Colonic mucosa (tissue), 4 donors: Measurements from ENCODE around the gene RPL18A. TPM values are rescaled to one million over a fixed set of nuclear protein-coding genes. Genes with fewer than 3 reads are reported as not detected.

Experiments used
- DNase-seq: peaks from one replicate; pipeline ENCODE4 v3.0.0-alpha.2; 2020
- H3K27ac ChIP-seq: fragments of 200-600 bp; one replicate; pipeline ENCODE4 v1.8.0; 2021
- H3K27me3 ChIP-seq: fragments of 200-600 bp; one replicate; pipeline ENCODE4 v1.8.0; 2021
- H3K36me3 ChIP-seq: fragments of 200-600 bp; one replicate; pipeline ENCODE4 v1.8.0; 2021
- H3K4me1 ChIP-seq: fragments of 200-600 bp; one replicate; pipeline ENCODE4 v1.8.0; 2021; ENCODE audit warnings: mild to moderate bottlenecking
- H3K4me3 ChIP-seq: fragments of 200-600 bp; one replicate; pipeline ENCODE4 v1.8.0; 2021
- H3K9ac ChIP-seq, 2 donors: one replicate each; pipeline ENCODE4 v1.7.0; 2013; ENCODE audit warnings: control low read depth in 2 of 2, low read depth in 2 of 2, low read length in 2 of 2
- H3K9me3 ChIP-seq: fragments of 200-600 bp; one replicate; pipeline ENCODE4 v1.8.0; 2021
- CTCF ChIP-seq: fragments of 200-600 bp; IDR thresholded peaks from one replicate; pipeline ENCODE4 v1.8.0; 2022; ENCODE audit warnings: antibody characterized with exemption, mild to moderate bottlenecking
- intact Hi-C: fragments of 100-400 bp; cut with DNase I; formaldehyde crosslinking; loops from one replicate; pipeline ENCODE4 v1.14.1; 2022
- total RNA-seq, 2 donors: library from RNA; stranded (reverse); fragmentation: NEBNext Ultra II Directional in 1 of 2; extraction: Animal tissue kit (Norgen Biotek cat#: 25700) in 1 of 2; gene quantifications; one replicate each; pipeline ENCODE4 v1.2.1, GENCODE V29; 2021
- donor health status: healthy.
- donor health status: DM: no; HTN: no; CAD: no.
- donor health status: DM: no; HTN: no; CAD: no.

Gene RPL18A
- total RNA-seq, 2 donors from 2014 or later = 1,592 to 1,923 TPM

GRCh38 chr19:17821190-17821589 lies 38.5 kb upstream of the RPL18A start, which contains the start of gene INSL3:
Gene INSL3, minus strand, starts transcription at chr19:17821519. Its CDS starts 13 bp downstream, at chr19:17821506.
- intact Hi-C loops = no loop called here
- no peak within 1 kb of the TSS for H3K27ac ChIP-seq
- H3K36me3 ChIP-seq = no peaks in the 10 kb centered on the region
- no peak for DNase-seq
- no peaks in the 10 kb centered on the region for H3K4me1 ChIP-seq
- no peak within 1 kb of the TSS for H3K4me3 ChIP-seq
- no peak within 1 kb of the TSS for H3K9ac ChIP-seq
- no peaks in the 10 kb centered on the region for H3K9me3 ChIP-seq
- no peak for TF ChIP-seq CTCF
- no peaks in the 10 kb centered on the region for H3K27me3 ChIP-seq

DNA sequence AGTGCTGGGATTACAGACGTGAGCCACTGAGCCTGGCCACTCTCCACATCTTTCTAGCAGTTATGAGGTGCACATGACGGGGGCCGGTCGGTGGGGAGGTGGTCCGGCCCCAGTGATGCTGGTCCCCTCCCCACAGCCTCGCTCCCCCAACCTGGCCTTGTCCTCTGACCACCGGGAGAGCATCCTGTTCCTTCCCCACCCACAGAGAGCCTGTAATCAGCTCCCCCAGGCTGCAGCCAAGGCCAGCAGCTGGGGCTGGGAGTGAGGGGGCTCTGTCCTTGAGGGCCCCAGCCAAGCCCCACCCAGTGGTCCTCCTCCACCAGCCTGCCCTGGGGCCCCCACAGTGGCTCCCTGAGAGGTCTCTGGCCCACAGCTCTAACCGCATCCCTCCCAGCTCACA lies 35.4 kb upstream of the RPL18A start:
- Histone ChIP-seq H3K36me3 (no peaks in the 10 kb centered on the region), H3K9ac (no peak overlapping the region), H3K4me3 (no peak overlapping the region), H3K9me3 (no peaks in the 10 kb centered on the region), H3K27me3 (no peaks in the 10 kb centered on the region), H3K27ac (no peak overlapping the region), H3K4me1 (no peaks in the 10 kb centered on the region)
- DNase-seq = no peak
- TF ChIP-seq CTCF = no peak
- intact Hi-C loops = no loop called here

- no peak overlapping the region for H3K4me3 ChIP-seq
- H3K9ac ChIP-seq = no peak overlapping the region
- H3K36me3 ChIP-seq = no peaks in the 10 kb centered on the region
- TF ChIP-seq CTCF = no peak
- no peaks in the 10 kb centered on the region for H3K4me1 ChIP-seq
- no peak overlapping the region for H3K27ac ChIP-seq
- intact Hi-C loops = no loop called here
- no peaks in the 10 kb centered on the region for H3K27me3 ChIP-seq
- no peaks in the 10 kb centered on the region for H3K9me3 ChIP-seq
- DNase-seq = no peak
Measured at GRCh38 chr19:17826508-17827056, 33.1 kb upstream of the RPL18A start.

- H3K9me3 ChIP-seq = no peaks in the 10 kb centered on the region
- no peak for TF ChIP-seq CTCF
- H3K27ac ChIP-seq = peak overlapping the region; percentile 17
- no peaks in the 10 kb centered on the region for H3K36me3 ChIP-seq
- intact Hi-C loops = no loop called here
- H3K9ac ChIP-seq = no peak overlapping the region
- no peaks in the 10 kb centered on the region for H3K27me3 ChIP-seq
- peak overlapping the region; percentile 20 for H3K4me3 ChIP-seq
- no peaks in the 10 kb centered on the region for H3K4me1 ChIP-seq
- peak; percentile 63 for DNase-seq
Measured at GRCh38 chr19:17829855-17830566, 29.7 kb upstream of the RPL18A start.

DNA sequence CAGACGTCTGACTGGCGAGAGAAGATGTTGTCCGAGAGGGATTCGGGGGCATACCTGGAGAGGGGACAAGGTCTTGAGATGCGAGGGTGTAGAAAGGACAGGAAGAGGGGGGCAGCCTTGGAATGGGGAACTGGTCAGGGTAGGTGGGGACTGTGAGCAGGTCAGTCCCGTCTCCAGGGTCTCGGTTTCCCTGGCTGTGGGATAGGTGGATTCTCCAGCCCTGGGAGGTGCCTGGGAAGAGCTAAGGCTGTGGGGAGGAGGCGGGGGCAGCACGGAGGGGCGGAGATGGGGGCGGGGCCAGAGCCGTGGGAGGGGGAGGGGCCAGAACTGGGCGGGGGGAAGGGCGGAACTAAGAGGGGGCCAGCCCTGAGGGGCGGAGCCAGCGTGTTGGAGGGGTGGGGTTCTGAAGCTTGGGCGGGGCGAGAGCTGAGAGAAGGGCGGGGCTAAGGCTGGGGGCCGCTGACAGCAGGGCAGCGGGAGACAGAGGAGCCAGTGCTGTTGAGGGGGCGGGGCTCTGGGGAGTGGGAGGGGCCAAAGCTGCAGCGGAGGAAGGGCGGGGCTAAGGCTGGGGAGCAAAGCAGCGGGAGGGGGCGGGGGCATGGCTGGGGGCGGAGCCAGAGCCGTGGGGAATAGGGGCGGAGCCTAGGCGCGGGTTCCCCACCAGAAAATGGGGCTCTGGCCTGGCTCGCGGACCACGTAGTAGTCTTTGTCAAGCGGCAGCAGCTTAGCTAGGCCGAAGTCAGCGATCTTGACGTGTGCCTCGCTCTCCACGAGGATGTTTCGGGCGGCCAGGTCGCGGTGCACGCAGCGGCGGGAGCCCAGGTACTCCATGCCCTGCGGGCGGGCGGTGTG lies 28.9 kb upstream of the RPL18A start:
- Histone ChIP-seq H3K4me3 (peak overlapping the region; percentile 35), H3K9ac (no peak overlapping the region), H3K27me3 (no peaks in the 10 kb centered on the region), H3K4me1 (no peaks in the 10 kb centered on the region), H3K27ac (peak overlapping the region; percentile 17), H3K9me3 (no peaks in the 10 kb centered on the region), H3K36me3 (no peaks in the 10 kb centered on the region)
- intact Hi-C loops = no loop called here
- peak; percentile 92 for DNase-seq
- no peak for TF ChIP-seq CTCF
